WTC11 (cell line): ENCODE results near the gene HSPA4.

Experiments used
- ATF1 ChIP-seq: sonication (generic); formaldehyde crosslinking; IDR thresholded peaks from 2 replicates; pipeline ENCODE4 v1.8.1; 2023; ENCODE audit warnings: mild to moderate bottlenecking, moderate library complexity, missing genetic modification reagents
- ELF4 ChIP-seq: sonication (generic); formaldehyde crosslinking; IDR thresholded peaks from 2 replicates; pipeline ENCODE4 v1.8.1; 2022; ENCODE audit warnings: low read depth, mild to moderate bottlenecking, moderate library complexity, missing genetic modification reagents
- FOXJ3 ChIP-seq: sonication (generic); formaldehyde crosslinking; IDR thresholded peaks from 2 replicates; pipeline ENCODE4 v1.9.0; 2021; ENCODE audit warnings: missing genetic modification reagents, mild to moderate bottlenecking, borderline replicate concordance
- NFE2L1 ChIP-seq: sonication (generic); formaldehyde crosslinking; IDR thresholded peaks from 2 replicates; pipeline ENCODE4 v1.8.1; 2023; ENCODE audit warnings: missing genetic modification reagents
- NR1H2 ChIP-seq: sonication (generic); formaldehyde crosslinking; IDR thresholded peaks from 2 replicates; pipeline ENCODE4 v1.9.0; 2021; ENCODE audit warnings: mild to moderate bottlenecking, moderate library complexity, missing genetic modification reagents
- TEAD4 ChIP-seq: sonication (generic); formaldehyde crosslinking; IDR thresholded peaks from 2 replicates; pipeline ENCODE4 v1.8.0; 2022; ENCODE audit warnings: mild to moderate bottlenecking, missing genetic modification reagents
- USF2 ChIP-seq: sonication (generic); formaldehyde crosslinking; IDR thresholded peaks from 2 replicates; pipeline ENCODE4 v1.8.1; 2023; ENCODE audit warnings: mild to moderate bottlenecking, missing genetic modification reagents, moderate library complexity
- ZNF396 ChIP-seq: fragments of 250-450 bp; sonication (Bioruptor Pico); IDR thresholded peaks from 2 replicates; pipeline ENCODE4 v1.8.0; 2021; ENCODE audit warnings: mild to moderate bottlenecking, moderate library complexity, borderline replicate concordance
- TF ChIP-seq, protein P1 (sequence below): fragments of 200-600 bp; IDR thresholded peaks from 2 replicates; pipeline ENCODE4 v1.8.0; 2022; ENCODE audit warnings: antibody characterized with exemption
- TF ChIP-seq, protein P2 (sequence below): sonication (generic); formaldehyde crosslinking; IDR thresholded peaks from 2 replicates; pipeline ENCODE4 v1.8.0; 2022; ENCODE audit warnings: mild to moderate bottlenecking, missing genetic modification reagents
- TF ChIP-seq, protein P3 (sequence below): sonication (generic); formaldehyde crosslinking; conservative IDR thresholded peaks from 2 replicates; pipeline ENCODE4 v1.8.1; 2022; ENCODE audit warnings: mild to moderate bottlenecking, missing genetic modification reagents
- TF ChIP-seq, protein P4 (sequence below): sonication (generic); formaldehyde crosslinking; IDR thresholded peaks from 2 replicates; pipeline ENCODE4 v1.8.1; 2022; ENCODE audit warnings: mild to moderate bottlenecking, missing genetic modification reagents, moderate library complexity, borderline replicate concordance

DNA sequence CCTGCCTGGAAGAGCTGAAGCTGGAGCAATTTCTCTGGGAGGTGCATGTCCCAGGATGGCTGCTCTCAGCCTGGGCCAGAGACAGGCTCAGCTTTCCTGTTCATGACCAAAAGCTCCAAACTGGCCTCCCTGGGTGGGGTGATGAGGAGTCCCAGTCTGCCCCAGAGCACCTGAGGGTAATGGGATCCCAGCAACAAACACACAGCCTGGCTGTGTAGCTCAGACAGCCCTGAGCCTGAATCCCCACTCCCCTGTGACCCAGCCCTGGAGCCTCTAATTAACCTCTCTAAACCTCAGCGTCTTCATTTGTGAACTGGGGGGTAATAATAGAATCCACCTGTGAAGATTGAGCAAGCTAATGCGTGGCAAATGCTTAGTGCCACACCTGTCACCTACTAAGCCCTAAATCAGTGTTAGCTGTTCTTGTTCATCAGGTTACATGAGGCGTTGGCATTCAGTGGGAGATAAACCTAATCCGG lies 67.5 kb downstream of the HSPA4 start:
- TF ChIP-seq NFE2L1, result no peak
- no peak for TF ChIP-seq FOXJ3 (CRISPR knock-in tag)
- no peak for TF ChIP-seq TEAD4 (CRISPR knock-in tag)
- TF ChIP-seq, protein P1, sequence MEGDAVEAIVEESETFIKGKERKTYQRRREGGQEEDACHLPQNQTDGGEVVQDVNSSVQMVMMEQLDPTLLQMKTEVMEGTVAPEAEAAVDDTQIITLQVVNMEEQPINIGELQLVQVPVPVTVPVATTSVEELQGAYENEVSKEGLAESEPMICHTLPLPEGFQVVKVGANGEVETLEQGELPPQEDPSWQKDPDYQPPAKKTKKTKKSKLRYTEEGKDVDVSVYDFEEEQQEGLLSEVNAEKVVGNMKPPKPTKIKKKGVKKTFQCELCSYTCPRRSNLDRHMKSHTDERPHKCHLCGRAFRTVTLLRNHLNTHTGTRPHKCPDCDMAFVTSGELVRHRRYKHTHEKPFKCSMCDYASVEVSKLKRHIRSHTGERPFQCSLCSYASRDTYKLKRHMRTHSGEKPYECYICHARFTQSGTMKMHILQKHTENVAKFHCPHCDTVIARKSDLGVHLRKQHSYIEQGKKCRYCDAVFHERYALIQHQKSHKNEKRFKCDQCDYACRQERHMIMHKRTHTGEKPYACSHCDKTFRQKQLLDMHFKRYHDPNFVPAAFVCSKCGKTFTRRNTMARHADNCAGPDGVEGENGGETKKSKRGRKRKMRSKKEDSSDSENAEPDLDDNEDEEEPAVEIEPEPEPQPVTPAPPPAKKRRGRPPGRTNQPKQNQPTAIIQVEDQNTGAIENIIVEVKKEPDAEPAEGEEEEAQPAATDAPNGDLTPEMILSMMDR, result no peak
- no peak for TF ChIP-seq USF2
- TF ChIP-seq, protein P2, sequence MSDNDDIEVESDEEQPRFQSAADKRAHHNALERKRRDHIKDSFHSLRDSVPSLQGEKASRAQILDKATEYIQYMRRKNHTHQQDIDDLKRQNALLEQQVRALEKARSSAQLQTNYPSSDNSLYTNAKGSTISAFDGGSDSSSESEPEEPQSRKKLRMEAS (CRISPR knock-in tag), result no peak
- TF ChIP-seq NR1H2 (CRISPR knock-in tag), result no peak
- TF ChIP-seq ATF1 (CRISPR knock-in tag), result no peak
- TF ChIP-seq, protein P3, sequence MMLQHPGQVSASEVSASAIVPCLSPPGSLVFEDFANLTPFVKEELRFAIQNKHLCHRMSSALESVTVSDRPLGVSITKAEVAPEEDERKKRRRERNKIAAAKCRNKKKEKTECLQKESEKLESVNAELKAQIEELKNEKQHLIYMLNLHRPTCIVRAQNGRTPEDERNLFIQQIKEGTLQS (CRISPR knock-in tag), result no peak
- TF ChIP-seq ZNF396 (CRISPR knock-in tag), result no peak
- TF ChIP-seq, protein P4, sequence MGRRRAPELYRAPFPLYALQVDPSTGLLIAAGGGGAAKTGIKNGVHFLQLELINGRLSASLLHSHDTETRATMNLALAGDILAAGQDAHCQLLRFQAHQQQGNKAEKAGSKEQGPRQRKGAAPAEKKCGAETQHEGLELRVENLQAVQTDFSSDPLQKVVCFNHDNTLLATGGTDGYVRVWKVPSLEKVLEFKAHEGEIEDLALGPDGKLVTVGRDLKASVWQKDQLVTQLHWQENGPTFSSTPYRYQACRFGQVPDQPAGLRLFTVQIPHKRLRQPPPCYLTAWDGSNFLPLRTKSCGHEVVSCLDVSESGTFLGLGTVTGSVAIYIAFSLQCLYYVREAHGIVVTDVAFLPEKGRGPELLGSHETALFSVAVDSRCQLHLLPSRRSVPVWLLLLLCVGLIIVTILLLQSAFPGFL (CRISPR knock-in tag), result no peak
- no peak for TF ChIP-seq ELF4 (CRISPR knock-in tag)
